ENCODE data around the gene GRM8.

The GRM8 gene

DNA sequence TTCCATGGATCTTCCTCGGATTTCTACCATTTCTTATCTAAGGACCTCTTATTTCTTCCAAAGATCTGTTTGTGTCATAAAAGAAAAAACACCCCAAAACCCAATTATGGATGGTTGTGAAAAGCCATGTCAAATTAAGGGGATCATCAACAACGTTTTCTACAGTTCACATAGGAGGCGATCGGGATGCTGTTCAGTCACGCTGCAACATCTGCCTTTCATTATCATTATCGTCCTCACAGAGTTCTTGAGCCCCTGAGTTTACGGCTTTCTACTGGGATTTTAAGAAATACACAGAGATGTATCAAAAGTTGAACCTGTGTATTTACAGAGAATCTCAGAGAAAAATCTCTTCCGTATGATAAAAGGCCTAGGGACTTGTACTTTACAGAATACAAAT is 101.4 kb downstream of the GRM8 start:
- H3K4me3 ChIP-seq (ENCODE audit: low read depth, low read length): no peak overlapping the region

DNA sequence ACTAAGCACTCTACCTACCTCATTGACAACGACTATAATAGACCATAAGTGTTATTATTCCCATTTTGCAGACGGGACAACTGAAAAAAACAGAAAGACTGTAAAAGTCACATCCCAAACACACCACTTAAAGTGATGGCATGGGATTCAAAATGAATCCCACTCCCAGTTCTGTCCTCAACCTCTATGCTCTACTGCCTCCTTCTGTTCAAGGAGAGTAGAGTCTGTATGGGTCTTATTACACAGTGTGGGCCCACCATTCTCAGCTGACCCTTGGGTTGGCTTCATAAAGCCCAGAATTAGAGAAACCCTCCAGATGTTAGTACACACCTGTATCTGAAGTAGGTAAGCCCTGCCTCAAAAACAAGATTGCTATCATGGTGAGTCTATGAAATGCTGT is 102.2 kb downstream of the GRM8 start:
- no peak overlapping the region for H3K4me3 ChIP-seq (ENCODE audit: low read depth, low read length)

DNA sequence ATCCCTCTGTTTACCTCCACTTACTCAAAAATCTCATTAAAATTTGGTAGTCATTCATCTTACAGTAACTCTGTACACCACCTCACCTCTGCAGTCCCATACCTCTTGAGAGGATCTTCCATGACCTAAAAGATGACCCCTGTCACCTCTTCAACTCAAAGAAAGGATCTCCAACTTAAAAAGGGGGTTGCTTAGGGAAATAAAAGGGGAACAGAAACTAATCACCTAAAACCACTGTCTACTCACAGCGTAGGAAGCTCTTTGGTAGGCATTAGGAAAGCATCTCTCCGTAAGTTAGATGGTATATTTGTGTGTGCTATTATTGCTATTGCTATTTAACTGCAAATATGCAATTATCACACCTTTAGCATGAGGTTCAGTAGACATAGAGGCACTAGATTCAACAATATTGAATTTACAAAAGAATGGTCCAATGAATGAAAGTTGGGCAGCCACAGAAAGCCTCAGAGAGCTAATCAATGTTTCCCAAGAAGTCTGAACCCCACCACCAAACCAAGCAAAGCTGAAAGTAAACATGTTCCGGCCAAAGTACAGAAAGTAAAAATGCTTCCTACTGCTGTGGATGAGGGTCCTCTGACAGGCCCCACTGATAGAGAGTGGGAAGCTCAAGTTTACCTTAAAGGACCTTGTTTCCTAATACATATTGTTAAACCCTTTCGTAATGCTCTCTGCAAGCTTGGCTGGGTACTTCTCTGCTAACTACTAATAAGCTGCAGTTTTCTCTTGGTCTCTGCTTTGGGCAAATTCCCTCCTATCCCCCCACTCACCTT is 105.8 kb downstream of the GRM8 start:
- H3K4me3 ChIP-seq (ENCODE audit: low read depth, low read length): no peak overlapping the region

DNA sequence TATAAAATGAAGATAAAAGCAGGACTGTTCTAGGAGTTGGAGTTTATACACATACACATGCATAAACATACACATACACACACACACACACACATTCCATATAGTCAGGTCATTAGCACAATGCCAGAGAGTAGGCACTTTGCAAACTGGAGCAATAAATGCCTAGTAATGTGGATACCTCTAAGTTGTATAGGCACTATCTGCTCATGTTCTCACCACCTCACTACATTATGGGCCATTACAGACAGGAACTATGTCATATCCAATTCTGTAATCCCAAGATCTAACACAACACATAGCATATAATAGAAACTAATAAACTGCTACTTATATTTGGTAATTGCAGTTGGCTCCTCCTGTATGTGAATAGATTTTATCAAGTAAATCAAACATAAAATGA is 115.6 kb downstream of the GRM8 start:
- H3K4me3 ChIP-seq (ENCODE audit: low read depth, low read length): no peak overlapping the region

DNA sequence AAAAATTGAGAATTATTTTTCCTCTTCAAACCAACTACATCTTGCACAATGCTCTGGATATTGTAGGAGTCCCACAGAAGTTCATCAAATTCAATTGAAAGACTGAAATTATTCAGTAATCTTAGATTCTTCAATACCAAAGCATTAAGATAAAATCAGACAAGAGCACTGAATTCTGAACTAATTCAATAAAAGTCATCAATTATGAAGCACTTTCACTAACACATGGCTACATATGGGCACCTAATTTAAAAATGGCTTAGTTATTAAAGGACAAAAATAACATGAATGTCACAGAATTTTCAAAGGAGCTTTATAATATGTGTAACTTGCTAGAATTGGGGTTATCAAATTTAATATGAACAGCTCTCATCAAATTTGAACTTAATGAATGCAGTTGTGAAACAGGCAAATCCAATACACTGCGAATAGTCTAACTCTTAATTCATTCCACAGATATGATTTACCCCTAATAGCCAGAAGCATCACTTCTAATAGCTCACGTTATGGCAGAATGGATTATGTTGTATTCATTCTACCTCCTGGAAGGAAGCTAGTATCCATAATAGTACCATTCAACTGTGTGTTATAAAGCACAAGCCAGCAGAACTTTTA is 116.8 kb downstream of the GRM8 start:
- H3K4me3 ChIP-seq (ENCODE audit: low read depth, low read length): no peak overlapping the region

DNA sequence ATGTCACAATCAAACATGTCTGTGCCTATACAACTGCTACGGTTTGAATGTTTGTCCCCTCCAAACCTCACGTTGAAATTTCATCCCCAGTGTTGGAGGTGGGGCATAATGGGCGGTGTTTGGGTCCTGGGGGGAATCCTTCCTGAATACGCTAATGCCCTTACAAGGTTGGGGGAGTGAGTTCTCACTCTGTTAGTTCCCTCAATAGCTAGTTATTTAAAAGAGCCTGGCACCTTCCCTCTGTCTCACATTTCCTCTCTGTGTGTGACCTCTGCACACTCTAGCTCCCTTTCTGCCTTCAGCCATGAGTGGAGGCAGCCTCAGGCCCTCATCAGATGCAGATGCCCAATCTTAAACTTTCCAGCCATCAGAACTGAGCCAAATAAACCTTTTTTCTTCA is 129.5 kb downstream of the GRM8 start:
- H3K4me3 ChIP-seq (ENCODE audit: low read depth, low read length): no peak overlapping the region

DNA sequence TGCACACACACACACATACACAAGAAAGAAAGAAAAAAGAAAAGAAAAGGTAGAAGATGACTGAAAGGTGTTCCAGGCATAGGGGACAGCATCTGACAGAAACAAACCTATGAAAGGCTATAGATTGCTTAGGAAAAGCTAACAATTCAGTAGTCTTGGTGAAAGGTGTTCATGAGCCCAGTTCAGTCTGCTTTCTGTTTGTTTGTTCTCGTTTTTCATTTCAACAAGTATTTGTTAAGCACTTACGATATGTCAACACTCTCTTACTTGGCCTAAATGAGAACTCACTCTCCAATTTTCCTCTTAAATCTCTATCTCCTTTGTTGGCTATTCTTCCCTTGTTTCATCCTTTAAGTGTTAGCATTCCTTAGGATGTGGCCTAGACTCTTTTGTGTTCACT is 133.2 kb downstream of the GRM8 start:
- H3K4me3 ChIP-seq (ENCODE audit: low read depth, low read length): no peak overlapping the region

DNA sequence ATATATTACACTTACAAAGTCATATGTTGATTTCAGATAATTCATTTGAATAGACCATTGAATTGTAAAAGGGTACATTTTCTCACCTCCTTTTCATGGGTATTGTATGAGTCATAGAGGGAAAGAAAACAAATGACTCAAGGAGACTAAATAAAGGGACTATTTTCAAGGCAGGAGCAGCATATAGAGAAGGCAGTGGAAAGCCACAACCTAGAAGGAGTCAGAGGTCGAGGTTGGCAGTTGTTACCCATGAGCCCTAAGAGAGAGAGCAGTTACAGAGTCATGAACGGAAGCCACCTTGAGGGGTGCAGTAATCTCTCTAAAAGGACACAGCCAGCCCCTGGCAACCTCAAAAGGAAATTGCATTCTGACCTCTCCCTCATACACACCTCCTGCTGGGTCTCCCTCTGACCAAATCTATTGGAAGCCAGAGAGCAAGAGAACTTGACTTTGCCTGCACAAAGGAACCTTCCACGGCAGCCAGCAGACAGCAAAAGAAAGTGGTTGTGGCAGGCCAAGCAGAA is 137.9 kb downstream of the GRM8 start:
- no peak overlapping the region for H3K4me3 ChIP-seq (ENCODE audit: low read depth, low read length)

DNA sequence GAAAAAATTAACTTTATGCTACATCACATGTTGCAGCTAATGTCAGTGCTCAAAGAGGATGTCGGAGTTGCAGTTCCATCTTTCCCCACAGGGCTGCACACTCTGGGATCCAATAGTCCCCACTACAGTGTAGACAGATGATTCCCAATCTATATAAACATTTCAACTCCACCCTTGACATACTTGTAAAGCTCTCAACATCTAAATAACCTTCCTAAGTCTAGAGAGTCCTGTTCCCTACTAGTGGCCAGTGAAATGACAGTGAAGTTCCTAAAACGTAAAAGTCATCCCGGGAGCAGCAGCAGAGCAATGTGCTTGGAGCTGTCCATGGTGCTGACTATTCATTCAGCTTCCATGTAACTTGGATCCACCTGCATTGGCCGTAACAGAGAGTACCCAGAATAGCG is 145.1 kb downstream of the GRM8 start:
- H3K4me3 ChIP-seq (ENCODE audit: low read depth, low read length): no peak overlapping the region

DNA sequence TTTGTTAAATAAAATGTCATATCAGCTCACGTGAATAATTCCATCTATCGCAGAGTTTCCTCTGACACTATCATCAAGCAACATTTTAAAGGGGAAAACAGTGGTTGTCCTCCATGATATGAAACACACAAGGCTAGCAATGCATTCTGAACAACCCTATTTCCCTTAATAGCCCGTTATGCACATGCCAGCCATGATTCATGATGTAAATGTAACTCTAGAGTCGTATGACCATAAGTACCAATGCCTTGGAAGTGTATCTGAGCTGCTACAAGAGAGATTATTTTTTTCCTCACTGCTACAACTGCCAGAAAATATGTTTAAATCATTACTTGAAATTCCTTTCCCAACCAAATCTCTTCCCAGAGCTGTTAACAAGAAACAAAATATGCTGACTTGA is 159.4 kb downstream of the GRM8 start:
- no peak overlapping the region for H3K4me3 ChIP-seq (ENCODE audit: low read depth, low read length)

DNA sequence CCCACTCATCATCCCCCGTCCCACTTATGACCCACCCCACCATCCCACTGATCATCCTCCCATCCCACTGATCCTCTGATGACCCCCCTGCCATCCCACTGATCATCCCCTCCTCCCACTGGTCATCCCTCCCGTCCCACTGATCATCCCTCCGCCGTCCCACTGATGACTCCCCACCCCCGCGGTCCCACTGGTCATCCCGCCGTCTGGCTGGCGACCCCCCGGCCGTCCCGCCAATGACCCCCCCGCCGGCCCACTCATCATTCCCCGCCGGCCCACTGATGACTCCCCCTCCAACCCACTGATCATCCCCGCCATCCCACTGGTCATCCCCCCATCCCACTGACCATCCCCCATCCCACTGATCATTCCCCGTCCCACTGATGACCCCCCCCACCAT is 161.1 kb downstream of the GRM8 start:
- H3K4me3 ChIP-seq (ENCODE audit: low read depth, low read length): no peak overlapping the region

DNA sequence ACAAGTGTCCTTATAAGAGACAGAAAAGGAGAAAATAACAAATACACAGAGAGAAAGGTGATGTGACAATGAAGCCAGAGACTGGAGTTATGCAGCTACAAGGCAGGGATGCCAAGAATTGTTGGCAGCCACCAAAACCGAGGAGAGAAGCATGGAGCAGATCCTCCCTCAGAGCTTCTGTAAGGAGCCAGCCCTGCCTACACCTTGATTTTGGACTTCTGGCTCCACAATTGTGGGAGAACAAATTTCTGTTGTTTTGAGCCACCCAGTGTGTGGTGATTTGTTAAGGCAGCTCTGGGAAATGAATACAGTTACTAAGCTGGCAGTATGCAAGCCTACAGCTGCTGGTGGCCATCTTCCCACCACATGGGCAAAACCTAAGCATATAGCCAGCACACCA is 163.6 kb downstream of the GRM8 start:
- no peak overlapping the region for H3K4me3 ChIP-seq (ENCODE audit: low read depth, low read length)

DNA sequence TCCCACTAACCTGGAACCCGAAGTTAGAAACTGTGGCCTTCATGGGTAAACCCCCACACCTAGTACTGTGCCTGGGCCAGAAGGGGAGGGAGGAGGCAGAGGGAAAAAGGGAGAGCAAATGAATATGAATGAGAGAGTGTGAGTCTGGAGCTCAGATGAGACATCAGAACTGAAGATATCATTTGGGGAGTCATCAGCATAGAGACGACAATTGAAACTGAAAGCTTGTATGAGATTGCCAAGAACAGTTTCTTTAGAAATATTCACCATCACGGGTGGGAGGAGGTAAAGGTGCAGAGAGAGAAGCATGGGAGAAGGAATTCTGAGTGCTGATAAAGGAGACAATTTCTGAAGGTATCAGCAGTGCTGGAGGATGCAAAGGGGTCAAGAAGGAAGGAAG is 171.2 kb downstream of the GRM8 start:
- no peak overlapping the region for H3K4me3 ChIP-seq (ENCODE audit: low read depth, low read length)

DNA sequence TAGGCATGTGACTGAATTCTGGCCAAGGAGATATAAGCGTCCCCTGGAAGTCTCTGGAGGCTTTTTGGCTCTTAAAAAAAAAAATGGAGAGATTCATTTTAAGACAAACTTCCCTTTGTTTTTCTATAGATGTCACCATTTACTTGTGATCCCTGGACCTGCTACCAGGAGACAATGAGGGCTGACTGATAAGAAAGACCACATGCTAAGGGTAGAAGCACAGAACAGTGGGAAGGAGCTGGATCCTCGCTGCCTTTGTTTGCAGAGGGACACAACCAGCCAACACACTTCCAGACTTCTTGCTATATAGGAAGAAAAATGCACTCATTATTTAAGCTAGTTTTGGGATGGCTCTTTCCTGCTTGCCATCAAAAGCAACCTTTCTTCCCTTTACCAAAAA is 172.2 kb downstream of the GRM8 start:
- no peak overlapping the region for H3K4me3 ChIP-seq (ENCODE audit: low read depth, low read length)

DNA sequence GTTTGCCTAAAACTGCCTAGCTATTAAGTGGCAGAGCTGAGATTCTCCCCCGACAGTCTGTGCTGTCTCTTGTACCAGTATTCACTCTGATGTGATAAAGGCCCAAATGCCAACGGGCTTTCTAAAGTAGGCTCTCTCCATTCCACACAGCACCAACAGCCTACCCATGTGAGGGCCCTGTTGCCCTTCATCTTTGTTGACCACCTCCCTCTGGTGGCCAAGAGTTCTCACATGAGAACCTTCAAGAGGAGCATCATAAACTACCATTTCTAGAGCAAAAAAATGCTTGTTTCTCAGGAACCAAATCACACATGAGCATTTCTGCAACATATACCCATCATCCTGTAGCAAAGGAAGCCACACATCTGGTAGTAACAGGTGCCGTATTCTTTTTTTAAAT is 185.8 kb downstream of the GRM8 start:
- H3K4me3 ChIP-seq (ENCODE audit: low read depth, low read length): no peak overlapping the region

DNA sequence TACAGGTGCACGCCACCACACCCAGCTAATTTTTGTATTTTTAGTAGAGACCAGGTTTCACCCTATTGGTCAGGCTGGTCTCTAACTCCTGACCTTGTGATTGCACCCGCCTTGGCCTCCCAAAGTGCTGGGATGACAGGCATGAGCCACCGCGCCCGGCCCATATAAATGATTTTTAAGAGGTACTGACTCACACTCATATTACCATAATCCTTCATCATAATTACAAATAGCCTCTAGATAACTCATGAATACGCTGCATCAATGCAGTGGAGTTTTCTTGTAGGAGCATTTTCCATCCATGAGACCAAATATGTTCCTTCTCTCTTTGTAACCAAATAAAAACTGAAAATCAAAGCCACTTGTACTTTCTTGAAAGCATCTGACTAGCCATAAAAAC is 193.3 kb downstream of the GRM8 start:
- H3K4me3 ChIP-seq (ENCODE audit: low read depth, low read length): no peak overlapping the region

DNA sequence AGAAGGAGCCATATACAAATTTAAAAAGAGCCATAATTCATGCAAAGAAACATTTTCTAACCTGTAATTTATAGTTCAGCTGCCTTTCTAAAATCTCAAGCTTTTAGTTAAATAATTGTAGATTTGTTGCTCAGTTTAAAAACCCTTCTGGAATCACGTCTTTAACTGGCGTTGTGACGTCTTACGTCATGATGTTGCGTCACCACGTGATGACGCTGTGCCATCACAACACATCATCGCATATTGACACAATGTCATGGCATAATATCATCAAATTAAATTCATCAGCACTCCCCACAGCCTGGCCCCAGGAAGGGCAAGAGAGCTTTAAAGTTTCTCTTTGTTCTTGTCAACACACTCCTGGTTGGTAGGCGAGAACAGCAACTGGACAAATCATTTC is 194.8 kb downstream of the GRM8 start:
- no peak overlapping the region for H3K4me3 ChIP-seq (ENCODE audit: low read depth, low read length)

DNA sequence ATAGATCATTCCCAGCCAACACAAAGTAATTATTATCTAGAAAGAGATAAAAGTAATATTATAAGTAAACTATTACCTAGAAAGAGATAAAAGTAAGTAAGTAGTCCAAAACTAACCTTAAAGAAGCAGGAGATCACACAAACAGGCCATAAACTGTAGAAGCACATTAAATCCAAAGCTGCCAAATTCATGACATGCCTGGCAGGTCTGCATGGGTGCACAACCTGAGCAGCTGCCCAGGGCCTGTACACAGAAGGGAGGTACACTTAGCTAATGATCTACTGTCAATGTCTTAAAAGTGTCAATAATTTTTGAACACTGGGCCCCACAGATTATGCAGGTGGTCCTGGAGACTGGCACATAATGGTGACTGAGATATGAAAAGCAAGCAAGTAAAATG is 196.5 kb downstream of the GRM8 start:
- H3K4me3 ChIP-seq (ENCODE audit: low read depth, low read length): no peak overlapping the region

DNA sequence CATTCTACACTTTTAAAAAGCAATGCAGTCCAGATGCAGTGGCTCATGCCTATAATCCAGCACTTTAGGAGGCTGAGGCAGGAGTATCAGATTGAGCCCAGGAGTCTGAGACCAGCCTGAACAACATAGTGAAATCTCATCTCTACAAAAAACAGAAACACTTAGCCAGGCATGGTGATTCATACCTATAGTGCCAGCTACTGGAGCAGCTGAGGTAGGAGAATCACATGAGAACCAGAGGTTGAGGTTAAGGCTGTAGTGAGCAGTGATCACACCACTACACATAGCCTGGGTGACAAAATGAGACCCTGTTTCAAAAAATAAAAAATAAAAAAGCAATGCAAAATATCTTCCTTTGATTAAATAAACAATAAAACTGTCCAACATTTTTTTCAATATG is 205.2 kb downstream of the GRM8 start:
- H3K4me3 ChIP-seq (ENCODE audit: low read depth, low read length): no peak overlapping the region

DNA sequence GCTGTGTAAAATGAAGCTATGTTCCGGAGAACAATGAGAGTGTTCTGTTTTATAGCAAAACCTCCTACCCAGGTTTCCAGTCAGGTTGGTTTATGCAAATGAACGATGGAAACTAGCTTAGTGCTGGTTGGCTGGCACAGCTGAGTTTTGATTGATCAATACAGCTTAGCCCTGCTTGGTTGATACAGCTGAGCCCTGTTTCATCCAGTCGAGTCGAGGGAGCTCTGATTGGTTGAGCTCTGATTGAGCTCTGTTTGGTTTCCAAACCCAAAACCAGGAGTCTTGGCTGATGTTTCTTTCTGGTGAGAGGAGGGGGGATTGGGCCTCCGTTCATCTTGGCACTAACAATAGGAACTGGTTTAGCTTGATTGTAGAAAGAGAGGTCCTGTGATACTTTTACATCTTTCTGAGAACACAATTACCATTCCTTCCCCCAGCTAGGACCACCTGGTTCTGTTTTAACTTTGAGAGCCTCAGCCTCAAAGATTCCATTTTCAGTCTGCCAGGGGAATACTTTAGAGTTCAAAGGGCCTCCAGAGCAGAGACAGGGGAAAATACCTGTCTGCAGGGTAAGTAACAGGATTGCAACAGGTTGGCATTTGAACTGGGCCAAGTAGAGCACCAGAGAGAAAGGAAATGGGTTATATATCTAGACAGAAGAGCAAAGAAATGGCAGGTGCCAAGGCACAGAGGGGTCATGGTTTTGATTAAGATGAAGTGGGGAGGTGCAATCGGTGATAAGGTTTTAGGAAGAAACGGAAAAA is 210.9 kb downstream of the GRM8 start:
- no peak overlapping the region for H3K4me3 ChIP-seq (ENCODE audit: low read depth, low read length)

DNA sequence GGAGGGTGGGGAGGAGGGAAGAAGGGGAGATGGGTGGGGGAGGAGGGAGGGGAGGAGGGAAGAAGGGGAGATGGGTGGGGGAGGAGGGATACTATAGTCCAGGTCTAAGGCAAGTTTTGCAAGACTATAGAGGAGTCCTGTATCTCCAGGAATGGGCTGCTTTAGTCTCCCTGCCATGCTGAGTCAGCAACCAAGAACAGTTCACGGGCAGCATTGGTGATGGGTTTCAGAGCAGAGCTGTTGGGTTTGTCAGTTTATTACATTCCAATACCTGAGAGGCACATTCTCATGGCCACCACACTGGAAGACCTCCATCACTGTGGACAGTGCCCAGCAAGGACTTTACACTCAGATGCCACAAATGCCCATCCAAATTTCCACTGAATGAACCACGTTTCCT is 212.7 kb downstream of the GRM8 start:
- H3K4me3 ChIP-seq (ENCODE audit: low read depth, low read length): no peak overlapping the region

DNA sequence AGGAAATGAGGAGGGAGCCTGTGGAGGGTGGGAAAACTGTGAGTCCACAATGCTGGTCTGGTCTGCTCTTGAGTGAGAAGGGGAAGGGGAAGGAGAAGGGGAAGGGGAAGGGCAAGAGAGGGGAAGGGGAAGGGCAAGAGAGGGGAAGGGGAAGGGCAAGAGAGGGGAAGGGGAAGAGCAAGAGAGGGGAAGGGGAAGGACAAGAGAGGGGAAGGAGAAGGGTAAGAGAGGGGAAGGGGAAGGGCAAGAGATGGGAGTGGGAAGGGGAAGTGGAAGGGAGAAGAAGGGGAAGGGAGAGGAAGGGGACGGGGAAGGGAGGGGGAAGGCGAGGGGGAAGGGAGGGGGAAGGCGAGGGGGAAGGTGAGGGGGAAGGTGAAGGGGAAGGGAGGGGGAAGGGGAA is 213.2 kb downstream of the GRM8 start:
- no peak overlapping the region for H3K4me3 ChIP-seq (ENCODE audit: low read depth, low read length)
